SK-N-SH (cell line): ENCODE data around the gene TP63. TPM values are rescaled to one million over a fixed set of nuclear protein-coding genes. Genes with fewer than 3 reads are reported as not detected.

Experiments used
- CTCF ChIA-PET: fragments of 300-600, 350-600 bp; formaldehyde crosslinking; extraction: SDS; loops from one replicate; lab custom pipeline; 2021; lab: Yijun Ruan, JAX
- POLR2A ChIA-PET: fragments of 350-600 bp; sonication (Branson Sonifier 250); formaldehyde crosslinking; extraction: SDS; loops from one replicate; lab custom pipeline; 2020; ENCODE audit warnings: antibody characterized with exemption, inconsistent platforms; lab: Yijun Ruan, JAX
- DNase-seq: peaks from one replicate; pipeline ENCODE4 v3.0.0; 2012
- H2AFZ ChIP-seq: fragments of 200-600 bp; sonication (generic); 2 replicates; pipeline ENCODE4 v1.8.1; 2016; ENCODE audit warnings: antibody characterized with exemption, mild to moderate bottlenecking, low read depth
- H3F3A ChIP-seq: fragments of 200-600 bp; sonication (generic); replicated peaks from 2 replicates; pipeline ENCODE3; 2016; ENCODE audit warnings: antibody characterized with exemption, mild to moderate bottlenecking; ENCODE audit not compliant: insufficient read depth
- H3K27ac ChIP-seq, 2 experiments: fragments of 200-500 bp in 1 of 2; fragments of 200-600 bp in 1 of 2; sonication (Bioruptor generic) in 1 of 2; sonication (generic), shearing (Covaris generic) in 1 of 2; 2 replicates each; pipeline versions ENCODE4 v1.5.1 to v1.6.1; 2014 to 2016; ENCODE audit warnings: low read depth in 2 of 2, inconsistent platforms in 1 of 2, low read length in 1 of 2, mild to moderate bottlenecking in 1 of 2, mixed read lengths in 1 of 2
- H3K27me3 ChIP-seq: fragments of 200-600 bp; sonication (generic), shearing (Covaris generic); 2 replicates; pipeline ENCODE4 v1.6.1; 2016; ENCODE audit warnings: mixed run types; ENCODE audit not compliant: insufficient read depth
- H3K36me3 ChIP-seq, 2 experiments: fragments of 200-500 bp in 1 of 2; fragments of 200-600 bp in 1 of 2; sonication (Bioruptor generic) in 1 of 2; sonication (generic) in 1 of 2; replicated peaks in 1 of 2; 2 replicates each; pipeline versions ENCODE3 to v1.5.1; 2014 to 2016; ENCODE audit warnings: low read length in 1 of 2, mild to moderate bottlenecking in 1 of 2; ENCODE audit not compliant: insufficient read depth in 2 of 2, control insufficient read depth in 1 of 2
- H3K4me1 ChIP-seq, 2 experiments: fragments of 200-500 bp in 1 of 2; fragments of 200-600 bp in 1 of 2; sonication (Bioruptor generic) in 1 of 2; sonication (generic), shearing (Covaris generic) in 1 of 2; 2 replicates each; pipeline versions ENCODE4 v1.5.1 to v1.6.1; 2014 to 2016; ENCODE audit warnings: low read depth in 1 of 2, low read length in 1 of 2, mixed run types in 1 of 2; ENCODE audit not compliant: insufficient read depth in 2 of 2, control insufficient read depth in 1 of 2
- H3K4me2 ChIP-seq: fragments of 200-600 bp; sonication (generic), shearing (Covaris generic); 2 replicates; pipeline ENCODE4 v1.6.1; 2017; ENCODE audit warnings: mixed run types
- H3K4me3 ChIP-seq, 2 experiments: fragments of 200-500 bp in 1 of 2; fragments of 200-600 bp in 1 of 2; sonication (Bioruptor generic) in 1 of 2; sonication (generic), shearing (Covaris generic) in 1 of 2; 2 replicates each; pipeline versions ENCODE4 v1.5.1 to v1.8.1; 2014 to 2016; ENCODE audit warnings: low read depth in 2 of 2, inconsistent platforms in 1 of 2, low read length in 1 of 2, mild to moderate bottlenecking in 1 of 2, mixed read lengths in 1 of 2, moderate library complexity in 1 of 2
- H3K79me2 ChIP-seq: fragments of 200-600 bp; sonication (generic); 2 replicates; pipeline ENCODE4 v1.8.1; 2017; ENCODE audit warnings: mild to moderate bottlenecking; ENCODE audit not compliant: insufficient read depth
- H3K9ac ChIP-seq: fragments of 200-600 bp; sonication (generic); 2 replicates; pipeline ENCODE4 v1.6.1; 2017; ENCODE audit warnings: mixed run types
- H3K9me2 ChIP-seq: fragments of 200-600 bp; sonication (generic); 2 replicates; pipeline ENCODE4 v1.6.1; 2017; ENCODE audit warnings: mixed run types
- H3K9me3 ChIP-seq: fragments of 200-600 bp; sonication (generic); 2 replicates; pipeline ENCODE4 v1.6.1; 2017; ENCODE audit warnings: mixed run types, mild to moderate bottlenecking, moderate library complexity
- H4K20me1 ChIP-seq: fragments of 200-600 bp; sonication (generic); 2 replicates; pipeline ENCODE4 v1.6.1; 2017; ENCODE audit warnings: mild to moderate bottlenecking, mixed run types; ENCODE audit not compliant: insufficient read depth
- ELF1 ChIP-seq: IDR thresholded peaks from 2 replicates; pipeline ENCODE4 v1.4.0; 2012
- FOXM1 ChIP-seq: IDR thresholded peaks from 2 replicates; pipeline ENCODE4 v1.4.0; 2012; ENCODE audit warnings: low read depth, mild to moderate bottlenecking
- GATA2 ChIP-seq: sonication (generic); formaldehyde crosslinking; IDR thresholded peaks from 2 replicates; pipeline ENCODE4 v1.5.0; 2020; ENCODE audit warnings: mild to moderate bottlenecking, missing genetic modification reagents
- NFIC ChIP-seq: IDR thresholded peaks from 2 replicates; pipeline ENCODE4 v1.4.0; 2012; ENCODE audit warnings: borderline replicate concordance
- RCOR1 ChIP-seq: fragments of 150-350 bp; IDR thresholded peaks from 2 replicates; pipeline ENCODE4 v1.6.1; 2017; ENCODE audit warnings: antibody characterized with exemption, low read length
- RXRA ChIP-seq: IDR thresholded peaks from 2 replicates; pipeline ENCODE4 v1.4.0; 2012; ENCODE audit warnings: low read depth, mild to moderate bottlenecking, borderline replicate concordance
- SIN3A ChIP-seq: IDR thresholded peaks from 2 replicates; pipeline ENCODE4 v1.6.1; 2012; ENCODE audit warnings: low read depth, mild to moderate bottlenecking, low read length, moderate library complexity, borderline replicate concordance
- WGBS: methylation state at CpG from one replicate; pipeline ENCODE4 v1.1.6; 2017; ENCODE audit warnings: low lambda C conversion rate; 5-methylcytosine and 5-hydroxymethylcytosine counted together
- polyA plus RNA-seq, 3 experiments: library from polyadenylated mRNA; depleted of rRNA; stranded (reverse); fragments of >200 nt; gene quantifications; 2 replicates each; pipeline ENCODE4 v1.2.3, GENCODE V29; 2012
- TF ChIP-seq, protein P1 (sequence below): IDR thresholded peaks from 2 replicates; pipeline ENCODE4 v1.6.1; 2012; ENCODE audit warnings: mild to moderate bottlenecking, low read depth, low read length, moderate library complexity
- TF ChIP-seq, protein P2 (sequence below): fragments of 150-350 bp; IDR thresholded peaks from 2 replicates; pipeline ENCODE4 v1.6.1; 2016; ENCODE audit warnings: mild to moderate bottlenecking, low read depth, low read length
- TF ChIP-seq, protein P3 (sequence below): fragments of 200-600 bp; sonication (generic); IDR thresholded peaks from 2 replicates; pipeline ENCODE4 v1.6.1; 2017; ENCODE audit warnings: antibody characterized with exemption, mild to moderate bottlenecking, moderate library complexity
- TF ChIP-seq, protein P4 (sequence below): IDR thresholded peaks from 2 replicates; pipeline ENCODE4 v1.4.0; 2012; ENCODE audit warnings: low read depth, borderline replicate concordance

The TP63 gene
- polyA plus RNA-seq, 1 of the 3 experiments (the other 2 are of a cell fraction) = not detected

DNA sequence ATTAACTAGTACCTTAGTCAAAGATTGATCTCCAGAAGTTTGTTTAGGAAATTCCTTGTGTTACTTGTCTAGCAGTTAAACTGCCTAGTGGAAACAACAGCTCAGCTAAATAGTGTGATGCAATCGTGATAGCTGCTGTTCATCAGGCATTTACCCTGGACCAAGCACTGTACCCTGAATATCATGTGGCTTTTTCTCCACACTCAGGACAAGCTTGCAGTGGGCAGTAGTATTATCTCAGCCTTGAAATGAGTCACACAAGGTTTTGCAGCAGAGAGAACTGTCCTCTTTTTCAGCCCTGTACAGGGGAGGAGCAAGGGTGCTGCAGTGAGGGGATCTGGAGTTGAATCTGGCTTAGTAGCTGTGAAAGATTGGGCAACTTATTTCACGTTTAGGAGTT is 208.4 kb downstream of the TP63 start:
- CTCF ChIA-PET = no interaction called here
- H3K4me3 ChIP-seq = no peak overlapping the region
- H3K9me3 ChIP-seq = no peaks in the 10 kb centered on the region
- POLR2A ChIA-PET = no interaction called here
- H4K20me1 ChIP-seq = no peaks in the 10 kb centered on the region
- no peaks in the 10 kb centered on the region for H3K36me3 ChIP-seq
- no peak overlapping the region for H3K27ac ChIP-seq
- no peaks in the 10 kb centered on the region for H3F3A ChIP-seq
- no peak overlapping the region for H2AFZ ChIP-seq
- H3K79me2 ChIP-seq = no peaks in the 10 kb centered on the region
- no peak overlapping the region for H3K9ac ChIP-seq
- no peaks in the 10 kb centered on the region; a peak in 1 of 4 replicates for H3K4me1 ChIP-seq
- DNase-seq = no peak
- no peak overlapping the region for H3K4me2 ChIP-seq
- H3K27me3 ChIP-seq = peaks cover 12% of the 10 kb centered on the region; the same call in 1 of the 2 replicates
- 0% methylated on average over 2 of the region's 2 CpGs for WGBS
- H3K9me2 ChIP-seq = no peaks in the 10 kb centered on the region
- TF ChIP-seq NFIC = no peak
- TF ChIP-seq, protein P1, sequence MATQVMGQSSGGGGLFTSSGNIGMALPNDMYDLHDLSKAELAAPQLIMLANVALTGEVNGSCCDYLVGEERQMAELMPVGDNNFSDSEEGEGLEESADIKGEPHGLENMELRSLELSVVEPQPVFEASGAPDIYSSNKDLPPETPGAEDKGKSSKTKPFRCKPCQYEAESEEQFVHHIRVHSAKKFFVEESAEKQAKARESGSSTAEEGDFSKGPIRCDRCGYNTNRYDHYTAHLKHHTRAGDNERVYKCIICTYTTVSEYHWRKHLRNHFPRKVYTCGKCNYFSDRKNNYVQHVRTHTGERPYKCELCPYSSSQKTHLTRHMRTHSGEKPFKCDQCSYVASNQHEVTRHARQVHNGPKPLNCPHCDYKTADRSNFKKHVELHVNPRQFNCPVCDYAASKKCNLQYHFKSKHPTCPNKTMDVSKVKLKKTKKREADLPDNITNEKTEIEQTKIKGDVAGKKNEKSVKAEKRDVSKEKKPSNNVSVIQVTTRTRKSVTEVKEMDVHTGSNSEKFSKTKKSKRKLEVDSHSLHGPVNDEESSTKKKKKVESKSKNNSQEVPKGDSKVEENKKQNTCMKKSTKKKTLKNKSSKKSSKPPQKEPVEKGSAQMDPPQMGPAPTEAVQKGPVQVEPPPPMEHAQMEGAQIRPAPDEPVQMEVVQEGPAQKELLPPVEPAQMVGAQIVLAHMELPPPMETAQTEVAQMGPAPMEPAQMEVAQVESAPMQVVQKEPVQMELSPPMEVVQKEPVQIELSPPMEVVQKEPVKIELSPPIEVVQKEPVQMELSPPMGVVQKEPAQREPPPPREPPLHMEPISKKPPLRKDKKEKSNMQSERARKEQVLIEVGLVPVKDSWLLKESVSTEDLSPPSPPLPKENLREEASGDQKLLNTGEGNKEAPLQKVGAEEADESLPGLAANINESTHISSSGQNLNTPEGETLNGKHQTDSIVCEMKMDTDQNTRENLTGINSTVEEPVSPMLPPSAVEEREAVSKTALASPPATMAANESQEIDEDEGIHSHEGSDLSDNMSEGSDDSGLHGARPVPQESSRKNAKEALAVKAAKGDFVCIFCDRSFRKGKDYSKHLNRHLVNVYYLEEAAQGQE = no peak
- TF ChIP-seq SIN3A = no peak
- no peak for TF ChIP-seq ELF1
- TF ChIP-seq, protein P2, sequence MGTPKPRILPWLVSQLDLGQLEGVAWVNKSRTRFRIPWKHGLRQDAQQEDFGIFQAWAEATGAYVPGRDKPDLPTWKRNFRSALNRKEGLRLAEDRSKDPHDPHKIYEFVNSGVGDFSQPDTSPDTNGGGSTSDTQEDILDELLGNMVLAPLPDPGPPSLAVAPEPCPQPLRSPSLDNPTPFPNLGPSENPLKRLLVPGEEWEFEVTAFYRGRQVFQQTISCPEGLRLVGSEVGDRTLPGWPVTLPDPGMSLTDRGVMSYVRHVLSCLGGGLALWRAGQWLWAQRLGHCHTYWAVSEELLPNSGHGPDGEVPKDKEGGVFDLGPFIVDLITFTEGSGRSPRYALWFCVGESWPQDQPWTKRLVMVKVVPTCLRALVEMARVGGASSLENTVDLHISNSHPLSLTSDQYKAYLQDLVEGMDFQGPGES = no peak

DNA sequence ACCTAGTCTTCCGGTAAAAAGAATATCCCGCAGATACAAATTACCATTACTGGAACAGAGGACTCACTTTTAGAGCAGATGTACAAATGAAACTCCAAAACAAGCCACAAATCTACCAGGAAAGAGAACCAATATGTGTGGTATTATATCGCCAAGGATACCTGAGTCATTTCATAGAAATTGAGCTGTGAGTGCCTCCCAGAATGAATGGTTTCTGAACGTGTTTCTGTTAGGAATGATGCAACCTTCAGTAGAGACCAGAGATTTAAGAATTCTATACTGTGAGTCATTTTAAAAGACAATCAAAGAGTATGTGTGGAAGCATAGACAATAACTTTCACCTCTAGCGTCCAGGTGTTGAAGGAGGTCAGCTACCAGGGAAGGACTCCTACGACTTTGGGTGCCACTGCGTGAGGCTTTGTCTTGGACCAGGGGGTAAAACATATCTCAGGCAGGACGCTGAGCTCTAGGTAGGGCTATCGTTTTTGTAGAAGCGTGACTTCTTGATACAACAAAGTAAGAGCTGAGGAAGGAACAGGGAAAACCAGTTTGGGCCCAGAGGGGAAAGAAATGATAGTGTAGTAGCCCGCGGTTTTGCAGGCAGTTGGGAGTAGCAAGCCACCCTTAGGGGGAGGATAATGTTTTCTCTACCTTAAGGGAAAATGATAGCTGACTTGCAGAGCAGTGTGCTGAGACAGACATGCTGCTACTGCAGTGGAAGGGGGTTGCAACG is 210.4 kb downstream of the TP63 start:
- TF ChIP-seq, protein P3, sequence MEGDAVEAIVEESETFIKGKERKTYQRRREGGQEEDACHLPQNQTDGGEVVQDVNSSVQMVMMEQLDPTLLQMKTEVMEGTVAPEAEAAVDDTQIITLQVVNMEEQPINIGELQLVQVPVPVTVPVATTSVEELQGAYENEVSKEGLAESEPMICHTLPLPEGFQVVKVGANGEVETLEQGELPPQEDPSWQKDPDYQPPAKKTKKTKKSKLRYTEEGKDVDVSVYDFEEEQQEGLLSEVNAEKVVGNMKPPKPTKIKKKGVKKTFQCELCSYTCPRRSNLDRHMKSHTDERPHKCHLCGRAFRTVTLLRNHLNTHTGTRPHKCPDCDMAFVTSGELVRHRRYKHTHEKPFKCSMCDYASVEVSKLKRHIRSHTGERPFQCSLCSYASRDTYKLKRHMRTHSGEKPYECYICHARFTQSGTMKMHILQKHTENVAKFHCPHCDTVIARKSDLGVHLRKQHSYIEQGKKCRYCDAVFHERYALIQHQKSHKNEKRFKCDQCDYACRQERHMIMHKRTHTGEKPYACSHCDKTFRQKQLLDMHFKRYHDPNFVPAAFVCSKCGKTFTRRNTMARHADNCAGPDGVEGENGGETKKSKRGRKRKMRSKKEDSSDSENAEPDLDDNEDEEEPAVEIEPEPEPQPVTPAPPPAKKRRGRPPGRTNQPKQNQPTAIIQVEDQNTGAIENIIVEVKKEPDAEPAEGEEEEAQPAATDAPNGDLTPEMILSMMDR = no peak
- no peak for TF ChIP-seq GATA2 (CRISPR knock-in tag)
- no peak for TF ChIP-seq RXRA
- TF ChIP-seq, protein P4, sequence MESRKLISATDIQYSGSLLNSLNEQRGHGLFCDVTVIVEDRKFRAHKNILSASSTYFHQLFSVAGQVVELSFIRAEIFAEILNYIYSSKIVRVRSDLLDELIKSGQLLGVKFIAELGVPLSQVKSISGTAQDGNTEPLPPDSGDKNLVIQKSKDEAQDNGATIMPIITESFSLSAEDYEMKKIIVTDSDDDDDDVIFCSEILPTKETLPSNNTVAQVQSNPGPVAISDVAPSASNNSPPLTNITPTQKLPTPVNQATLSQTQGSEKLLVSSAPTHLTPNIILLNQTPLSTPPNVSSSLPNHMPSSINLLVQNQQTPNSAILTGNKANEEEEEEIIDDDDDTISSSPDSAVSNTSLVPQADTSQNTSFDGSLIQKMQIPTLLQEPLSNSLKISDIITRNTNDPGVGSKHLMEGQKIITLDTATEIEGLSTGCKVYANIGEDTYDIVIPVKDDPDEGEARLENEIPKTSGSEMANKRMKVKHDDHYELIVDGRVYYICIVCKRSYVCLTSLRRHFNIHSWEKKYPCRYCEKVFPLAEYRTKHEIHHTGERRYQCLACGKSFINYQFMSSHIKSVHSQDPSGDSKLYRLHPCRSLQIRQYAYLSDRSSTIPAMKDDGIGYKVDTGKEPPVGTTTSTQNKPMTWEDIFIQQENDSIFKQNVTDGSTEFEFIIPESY = no peak
- no peak for TF ChIP-seq FOXM1
- no peak for TF ChIP-seq RCOR1
- TF ChIP-seq NFIC = no peak
- TF ChIP-seq, all 33 proteins: peak for 0
- Histone ChIP-seq H3K9ac (no peak overlapping the region), H3K27ac (no peak overlapping the region), H3K9me2 (no peaks in the 10 kb centered on the region), H3K4me2 (no peak overlapping the region), H3K4me3 (no peak overlapping the region), H2AFZ (no peak overlapping the region), H3K79me2 (no peaks in the 10 kb centered on the region), H3F3A (no peaks in the 10 kb centered on the region), H3K27me3 (peaks cover 9% of the 10 kb centered on the region; the same call in 1 of the 2 replicates), H3K9me3 (no peaks in the 10 kb centered on the region), H3K36me3 (no peaks in the 10 kb centered on the region), H4K20me1 (no peaks in the 10 kb centered on the region), H3K4me1 (no peaks in the 10 kb centered on the region; a peak in 1 of 4 replicates)
- no peak for DNase-seq
- 28% methylated on average over 13 of the region's 13 CpGs for WGBS
- ChIA-PET CTCF (no interaction called here), POLR2A (no interaction called here)
